ENCODE measurements around the gene BRD8.
"Not testable (repeated sequence)": the region's sequence is repeated elsewhere in the genome, so short reads cannot be mapped to it uniquely, and the experiment has no call there.

Gene BRD8

GRCh38 chr5:138163721-138164120, 14.7 kb downstream of the BRD8 start:
- DNase-seq (ENCODE audit: low read depth) = no peak

- DNase-seq (ENCODE audit: low read depth) = no peak
Measured at GRCh38 chr5:138160706-138161105, 17.7 kb downstream of the BRD8 start.

DNA sequence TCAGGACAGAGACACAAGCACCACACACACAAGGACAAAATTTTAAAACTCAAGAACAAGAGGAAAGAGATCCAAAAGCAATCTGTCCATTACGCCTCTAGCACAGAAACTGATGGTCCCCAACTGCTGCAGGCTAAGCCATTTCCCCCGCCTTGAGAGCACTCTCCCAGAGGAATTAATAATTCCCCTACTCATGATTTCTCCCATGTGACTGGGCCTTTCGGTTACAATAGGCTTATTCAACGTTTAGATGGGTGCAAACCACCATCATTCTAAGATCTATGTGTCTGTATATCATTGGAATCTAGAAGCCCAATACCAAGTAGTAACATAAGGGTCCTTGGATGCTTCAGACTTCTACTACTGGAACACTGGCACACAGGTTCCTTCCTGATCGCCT, 18.8 kb downstream of the BRD8 start:
- no peak for DNase-seq (ENCODE audit: low read depth)

- DNase-seq (ENCODE audit: low read depth) = no peak
Measured at GRCh38 chr5:138157626-138158025, 20.8 kb downstream of the BRD8 start.

DNA sequence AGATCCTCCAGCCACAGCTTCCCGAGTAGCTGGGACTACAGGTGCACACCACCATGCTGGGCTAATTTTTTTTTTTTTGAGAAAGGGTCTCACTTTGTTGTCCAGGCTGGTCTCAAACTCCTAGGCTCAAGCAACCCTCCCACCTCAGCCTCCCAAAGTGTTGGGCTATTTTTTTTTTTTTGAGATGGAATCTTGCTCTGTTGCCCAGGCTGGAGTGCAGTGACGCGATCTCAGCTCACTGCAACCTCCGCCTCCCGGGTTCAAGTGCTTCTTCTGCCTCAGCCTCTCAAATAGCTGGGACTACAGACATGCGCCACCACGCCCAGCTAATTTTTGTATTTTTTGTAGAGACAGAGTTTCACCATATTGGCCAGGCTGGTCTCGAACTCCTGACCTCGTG, 22.5 kb downstream of the BRD8 start:
- not testable (repeated sequence) for DNase-seq (ENCODE audit: low read depth)

DNA sequence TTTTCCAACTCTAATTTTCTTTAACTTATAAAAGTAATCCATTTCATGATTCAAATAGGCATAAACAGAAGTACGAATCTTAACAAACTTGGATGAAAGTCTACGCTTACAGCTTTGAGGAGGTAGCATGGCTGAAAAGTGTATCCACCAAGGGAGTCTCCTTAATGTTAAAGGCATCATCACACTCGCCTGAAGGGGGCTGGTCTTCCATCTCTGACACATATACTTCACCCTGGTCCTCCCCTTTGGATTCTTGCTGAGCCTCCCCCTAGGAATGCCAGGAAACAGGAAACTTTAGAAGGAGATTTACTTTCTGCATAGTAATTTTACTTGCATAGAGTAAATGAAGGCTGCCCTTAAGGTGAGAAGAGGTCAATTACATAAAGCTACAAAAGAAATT, 28.9 kb downstream of the BRD8 start:
- no peak for DNase-seq (ENCODE audit: low read depth)

GRCh38 chr5:138148811-138149210, 29.6 kb downstream of the BRD8 start:
- DNase-seq (ENCODE audit: low read depth) = peak; percentile 85

- DNase-seq (ENCODE audit: low read depth) = not testable (repeated sequence)
Measured at GRCh38 chr5:138143578-138143977, 34.9 kb downstream of the BRD8 start.

- DNase-seq (ENCODE audit: low read depth) = no peak
Measured at GRCh38 chr5:138141734-138142133, 36.7 kb downstream of the BRD8 start.

DNA sequence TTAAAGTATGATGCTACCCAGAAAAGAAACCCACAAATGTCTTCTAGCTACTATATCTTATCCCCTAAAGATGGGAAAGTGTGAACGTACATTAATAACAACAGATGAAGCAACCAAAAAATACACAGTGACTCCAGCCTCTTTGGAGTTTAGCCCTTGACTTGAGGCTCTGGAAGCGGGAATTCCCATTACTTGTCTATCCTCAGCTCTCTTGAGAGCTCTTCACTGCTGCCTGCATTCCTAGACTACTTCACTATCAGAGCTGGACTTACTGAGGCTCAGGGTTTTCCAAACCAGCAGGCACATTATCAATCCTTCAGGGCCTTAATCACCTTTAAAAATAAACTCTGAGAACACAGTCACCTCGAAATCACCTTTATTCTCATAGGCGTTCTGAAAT, 38.2 kb downstream of the BRD8 start:
- no peak for DNase-seq (ENCODE audit: low read depth)

DNA sequence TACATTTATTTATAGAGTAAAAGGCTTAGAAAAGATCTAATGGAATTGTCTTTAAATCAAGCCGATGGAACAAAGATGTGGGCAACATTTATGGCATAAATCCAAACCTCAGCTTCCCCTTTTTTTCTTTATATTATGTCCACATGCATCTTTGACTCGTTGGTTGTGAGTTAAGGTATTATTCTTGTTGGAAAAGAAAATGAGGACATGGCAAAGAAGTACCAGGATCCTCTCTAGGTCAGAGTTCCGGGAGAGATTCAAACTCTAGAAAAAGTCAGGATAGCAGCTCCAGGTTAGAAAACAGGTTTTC, 38.7 kb downstream of the BRD8 start:
- no peak for DNase-seq (ENCODE audit: low read depth)

- peak; percentile 34 for DNase-seq (ENCODE audit: low read depth)
Measured at GRCh38 chr5:138138949-138139780, 39.3 kb downstream of the BRD8 start, which contains the start of gene NME5. Gene NME5, minus strand, starts transcription at chr5:138139428. Its CDS starts 648 bp downstream, at chr5:138138780.

DNA sequence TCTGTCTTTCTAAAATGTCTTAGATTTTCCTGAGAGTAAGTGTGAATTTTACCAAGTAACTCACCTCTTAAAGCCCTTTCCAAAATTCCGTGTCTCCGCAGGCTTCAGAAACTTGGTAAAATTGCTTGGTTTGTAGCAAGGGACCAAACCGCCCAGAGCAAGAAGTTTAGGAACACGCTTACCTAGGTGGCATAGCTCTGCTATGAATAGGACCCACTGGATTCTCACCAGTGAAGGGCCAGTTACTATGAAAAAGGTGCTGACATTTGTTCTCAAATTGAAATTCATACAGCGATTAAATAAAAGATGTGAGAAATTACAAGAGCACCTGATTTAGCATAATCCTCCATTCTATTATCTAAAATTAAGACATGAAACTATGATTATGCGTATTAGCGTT, 45.9 kb downstream of the BRD8 start:
- no peak for DNase-seq (ENCODE audit: low read depth)

GRCh38 chr5:138129347-138129746, 49.1 kb downstream of the BRD8 start:
- DNase-seq (ENCODE audit: low read depth) = no peak

DNA sequence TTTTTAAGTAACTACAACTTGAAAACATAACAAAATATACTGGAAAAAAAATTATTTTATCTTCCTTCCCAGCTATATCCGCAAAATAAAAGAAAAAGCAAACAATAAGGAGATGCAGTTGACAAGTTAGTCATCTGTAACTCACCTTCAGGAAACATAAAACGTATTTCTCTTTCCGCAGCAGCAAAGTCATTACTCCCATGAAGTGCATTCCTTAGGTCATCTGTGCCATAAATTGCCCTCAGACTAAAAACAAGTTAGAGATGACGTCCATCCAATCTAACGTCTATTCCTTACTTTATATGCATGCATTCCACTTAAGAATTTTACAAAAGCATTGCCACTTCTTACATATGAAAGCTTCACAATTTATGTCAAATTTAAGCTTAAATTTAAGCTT, 50.1 kb downstream of the BRD8 start:
- no peak for DNase-seq (ENCODE audit: low read depth)

DNA sequence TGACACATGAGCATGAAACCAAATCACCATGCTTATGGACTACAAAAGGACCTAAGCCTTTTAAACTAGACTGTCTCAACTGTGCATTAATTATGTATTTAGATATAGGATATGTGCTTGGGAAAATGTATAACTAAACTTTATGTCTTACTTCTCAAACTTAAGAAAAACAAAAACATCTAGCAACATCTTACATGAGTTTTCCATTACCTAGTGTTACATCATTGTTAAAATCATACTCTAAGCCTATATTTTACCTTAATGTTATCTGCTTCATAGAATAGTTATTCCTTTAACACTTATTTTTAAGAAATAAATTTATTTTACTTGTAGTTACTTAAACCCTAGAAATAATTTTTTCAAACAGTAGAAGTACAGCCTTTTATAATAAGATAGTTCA, 63.2 kb downstream of the BRD8 start:
- no peak for DNase-seq (ENCODE audit: low read depth)

- no peak for DNase-seq (ENCODE audit: low read depth)
Measured at GRCh38 chr5:138111937-138112336, 66.5 kb downstream of the BRD8 start.

DNA sequence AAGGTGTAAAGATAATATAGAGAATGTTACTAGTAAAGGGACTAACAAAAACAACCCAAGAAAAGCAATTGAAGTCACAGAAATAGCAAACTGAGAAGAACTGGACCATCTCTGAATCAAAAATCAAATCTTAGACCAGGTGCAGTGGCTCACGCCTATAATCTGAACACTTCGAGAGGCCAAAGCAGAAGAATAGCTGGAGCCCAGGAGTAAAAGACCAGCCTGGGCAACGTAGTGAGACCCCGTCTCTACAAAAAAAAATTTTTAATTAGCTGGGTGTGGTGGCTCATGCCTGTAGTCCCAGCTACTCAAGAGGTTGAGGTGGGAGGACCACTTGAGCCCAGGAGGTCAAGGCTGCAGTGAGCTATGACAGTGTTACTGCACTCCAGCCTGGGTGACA, 67.2 kb downstream of the BRD8 start:
- DNase-seq (ENCODE audit: low read depth) = no peak

- DNase-seq (ENCODE audit: low read depth) = no peak
Measured at GRCh38 chr5:138110266-138110963, 68.0 kb downstream of the BRD8 start.

DNA sequence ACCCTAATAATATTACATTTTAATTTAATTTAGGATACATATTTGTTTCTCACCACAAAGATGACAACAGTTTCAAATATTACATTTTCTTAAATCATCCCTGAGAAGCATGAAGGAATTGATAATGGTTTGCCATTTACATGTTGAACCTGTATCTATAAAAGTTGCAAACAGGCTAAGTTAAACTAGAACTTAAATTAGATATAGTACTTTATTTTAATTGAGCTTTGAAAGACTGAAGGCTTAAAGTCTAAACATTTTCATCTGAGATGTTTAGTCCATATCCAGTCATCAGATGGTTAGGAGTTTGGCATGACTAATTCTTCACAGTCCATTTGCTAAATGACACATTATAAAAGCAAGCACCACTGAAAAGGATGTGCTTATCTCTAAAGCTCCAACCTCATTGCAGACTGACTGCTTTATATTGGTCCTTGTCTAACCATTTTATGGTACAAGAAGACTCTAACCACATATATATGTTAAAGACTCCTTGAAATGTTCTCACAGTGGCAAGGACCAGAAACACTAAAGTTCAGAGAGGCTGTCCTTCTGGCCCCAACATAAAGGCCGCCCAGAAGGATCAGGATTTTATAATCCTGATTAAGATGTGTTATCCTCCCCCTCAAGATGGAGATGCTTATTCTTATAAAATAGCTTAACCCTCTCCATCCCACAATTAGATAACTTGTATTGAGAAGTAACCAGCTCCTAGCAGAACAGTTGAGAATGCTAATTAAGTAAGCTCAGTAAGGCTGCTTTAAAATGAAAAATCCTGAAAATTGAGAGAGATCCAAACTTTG, 68.8 kb downstream of the BRD8 start:
- DNase-seq (ENCODE audit: low read depth) = no peak

DNA sequence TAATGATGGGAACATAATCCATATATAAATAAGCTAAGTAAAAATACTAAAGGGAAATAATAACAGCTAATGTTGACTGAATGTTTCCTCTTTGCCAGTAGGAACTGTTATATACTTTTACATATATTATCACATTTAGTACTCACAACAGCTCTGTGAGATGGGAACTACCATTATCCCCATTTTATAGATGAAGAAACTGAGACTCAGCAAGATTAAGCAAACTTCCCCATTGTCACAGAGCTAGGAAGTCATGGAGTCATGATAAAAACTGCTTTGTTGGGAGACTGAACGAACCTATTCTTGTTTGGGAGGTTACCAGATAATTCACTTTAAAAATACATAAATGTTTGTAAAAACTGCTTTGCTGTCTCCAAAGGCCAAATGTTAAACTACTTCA, 71.2 kb downstream of the BRD8 start:
- no peak for DNase-seq (ENCODE audit: low read depth)

GRCh38 chr5:138105709-138106108, 72.7 kb downstream of the BRD8 start:
- no peak for DNase-seq (ENCODE audit: low read depth)

- DNase-seq (ENCODE audit: low read depth) = no peak
Measured at GRCh38 chr5:138103319-138103637, 75.2 kb downstream of the BRD8 start.

Data from fibroblast of the conjunctiva (primary cell).